Measurements from ENCODE around the gene PTPRJ. TPM values are rescaled to one million over a fixed set of nuclear protein-coding genes. Genes with fewer than 3 reads are reported as not detected.

The PTPRJ gene
- total RNA-seq, 6 experiments from 2014 or later: 15.7 to 20.8 (median 19.2) TPM

- no peak for TF ChIP-seq CTCF (IDR thresholded peaks at IDR 0.05)
- no peaks in the 10 kb centered on the region for H3K9me3 Mint-ChIP-seq
- no peak overlapping the region; the same call in 1 of the 2 replicates for H3K27ac Mint-ChIP-seq
- no peak overlapping the region for H3K4me3 Mint-ChIP-seq
- peaks cover 66% of the 10 kb centered on the region for H3K4me1 Mint-ChIP-seq (ENCODE audit: low read depth)
- no peak for DNase-seq
- H3K36me3 Mint-ChIP-seq (ENCODE audit: low read depth): peaks cover 10% of the 10 kb centered on the region; the same call in 1 of the 2 replicates
- peaks cover under 1% of the 10 kb centered on the region for H3K27me3 Mint-ChIP-seq (ENCODE audit: insufficient read depth)
Measured at GRCh38 chr11:48011102-48011797, 30.9 kb downstream of the PTPRJ start.

GRCh38 chr11:48011798-48012391 lies 31.5 kb downstream of the PTPRJ start:
- TF ChIP-seq CTCF (IDR thresholded peaks at IDR 0.05): no peak
- H3K4me3 Mint-ChIP-seq: no peak overlapping the region
- H3K27me3 Mint-ChIP-seq (ENCODE audit: insufficient read depth): peaks cover 2% of the 10 kb centered on the region
- H3K9me3 Mint-ChIP-seq: no peaks in the 10 kb centered on the region
- H3K36me3 Mint-ChIP-seq (ENCODE audit: low read depth): peaks cover 10% of the 10 kb centered on the region; the same call in 1 of the 2 replicates
- no peak for DNase-seq
- H3K27ac Mint-ChIP-seq: no peak overlapping the region
- H3K4me1 Mint-ChIP-seq (ENCODE audit: low read depth): peaks cover 66% of the 10 kb centered on the region

GRCh38 chr11:48013269-48013901 lies 33.0 kb downstream of the PTPRJ start:
- peak; percentile 53 for DNase-seq
- Mint-ChIP-seq H3K36me3 (ENCODE audit: low read depth) (0 out of 2 replicates have a peak, but pooled peaks cover 5% of the 10 kb centered on the region), H3K4me1 (ENCODE audit: low read depth) (peaks cover 71% of the 10 kb centered on the region), H3K4me3 (peak overlapping the region; percentile 33; the same call in 1 of the 2 replicates), H3K9me3 (no peaks in the 10 kb centered on the region), H3K27ac (peak overlapping the region; percentile 81), H3K27me3 (ENCODE audit: insufficient read depth) (peaks cover 2% of the 10 kb centered on the region)
- TF ChIP-seq CTCF (IDR thresholded peaks at IDR 0.05): no peak

- Mint-ChIP-seq H3K27me3 (ENCODE audit: insufficient read depth) (peaks cover 2% of the 10 kb centered on the region), H3K36me3 (ENCODE audit: low read depth) (peaks cover 5% of the 10 kb centered on the region; the same call in 1 of the 2 replicates), H3K4me3 (no peak overlapping the region), H3K4me1 (ENCODE audit: low read depth) (peaks cover 78% of the 10 kb centered on the region), H3K9me3 (no peaks in the 10 kb centered on the region), H3K27ac (no peak overlapping the region)
- TF ChIP-seq CTCF (IDR thresholded peaks at IDR 0.05): no peak
- no peak for DNase-seq
Measured at GRCh38 chr11:48014917-48015316, 34.6 kb downstream of the PTPRJ start.

- peaks cover 5% of the 10 kb centered on the region; the same call in 1 of the 2 replicates for H3K36me3 Mint-ChIP-seq (ENCODE audit: low read depth)
- no peaks in the 10 kb centered on the region for H3K9me3 Mint-ChIP-seq
- peak overlapping the region; percentile 47; the same call in 1 of the 2 replicates for H3K4me3 Mint-ChIP-seq
- H3K27me3 Mint-ChIP-seq (ENCODE audit: insufficient read depth): peaks cover 2% of the 10 kb centered on the region
- H3K4me1 Mint-ChIP-seq (ENCODE audit: low read depth): peaks cover 64% of the 10 kb centered on the region
- peak overlapping the region; percentile 62; the same call in 1 of the 2 replicates for H3K27ac Mint-ChIP-seq
- DNase-seq: no peak
- no peak for TF ChIP-seq CTCF (IDR thresholded peaks at IDR 0.05)
Measured at GRCh38 chr11:48017105-48017830, 36.9 kb downstream of the PTPRJ start.

Data from HFFc6 (cell line).